Thymus (tissue), 11 donors: ENCODE data around the gene KLF11. TPM values are rescaled to one million over a fixed set of nuclear protein-coding genes. Genes with fewer than 3 reads are reported as not detected.
"Not testable (repeated sequence)": the region's sequence is repeated elsewhere in the genome, so short reads cannot be mapped to it uniquely, and the experiment has no call there.

Source experiments
- DNase-seq, 9 donors: peaks; one replicate each; pipeline ENCODE4 v3.0.0-alpha.2; 2013; ENCODE audit warnings: low spot score in 9 of 9, low read depth in 6 of 9, missing footprints in 1 of 9
- H3K27ac ChIP-seq, 2 donors: one replicate each; pipeline ENCODE4 v1.5.1; 2013; ENCODE audit warnings: control low read depth in 1 of 2, low read depth in 1 of 2, low read length in 1 of 2, mild to moderate bottlenecking in 1 of 2, moderate library complexity in 1 of 2
- H3K27me3 ChIP-seq, 2 donors: one replicate each; pipeline ENCODE4 v1.5.1; 2013; ENCODE audit warnings: low read length in 1 of 2; ENCODE audit not compliant: control insufficient read depth in 2 of 2, insufficient read depth in 1 of 2
- H3K36me3 ChIP-seq, 2 donors: one replicate each; pipeline ENCODE4 v1.5.1; 2013; ENCODE audit warnings: low read length in 1 of 2, mild to moderate bottlenecking in 1 of 2, moderate library complexity in 1 of 2; ENCODE audit not compliant: control insufficient read depth in 2 of 2, insufficient read depth in 2 of 2
- H3K4me1 ChIP-seq, 2 donors: one replicate each; pipeline ENCODE4 v1.5.1; 2013; ENCODE audit warnings: low read length in 2 of 2; ENCODE audit not compliant: control insufficient read depth in 2 of 2, insufficient read depth in 2 of 2
- H3K4me3 ChIP-seq, 2 donors: one replicate each; pipeline ENCODE4 v1.5.1; 2013; ENCODE audit warnings: low read length in 2 of 2, control low read depth in 1 of 2, mild to moderate bottlenecking in 1 of 2
- H3K9me3 ChIP-seq, 2 donors: one replicate each; pipeline ENCODE4 v1.5.1; 2013; ENCODE audit warnings: low read length in 1 of 2, mild to moderate bottlenecking in 1 of 2; ENCODE audit not compliant: control insufficient read depth in 2 of 2, insufficient read depth in 1 of 2
- WGBS: extraction: QIAGEN DNeasy Blood & Tissue Kit; methylation state at CpG from one replicate; pipeline ENCODE4 v1.1.7; 2013; 5-methylcytosine and 5-hydroxymethylcytosine counted together
- polyA plus RNA-seq: library from polyadenylated mRNA; stranded (reverse); fragments of 200-250 nt; gene quantifications from one replicate; pipeline ENCODE4 v1.2.3, GENCODE V29; 2013
- total RNA-seq: library from RNA; stranded (reverse); fragments of 120-200 nt; gene quantifications from one replicate; pipeline ENCODE4 v1.2.4, GENCODE V29; 2013
- donor health status: healthy.

Gene KLF11
- total and polyA plus RNA-seq, 2 donors: 2.4 to 5.4 TPM

DNA sequence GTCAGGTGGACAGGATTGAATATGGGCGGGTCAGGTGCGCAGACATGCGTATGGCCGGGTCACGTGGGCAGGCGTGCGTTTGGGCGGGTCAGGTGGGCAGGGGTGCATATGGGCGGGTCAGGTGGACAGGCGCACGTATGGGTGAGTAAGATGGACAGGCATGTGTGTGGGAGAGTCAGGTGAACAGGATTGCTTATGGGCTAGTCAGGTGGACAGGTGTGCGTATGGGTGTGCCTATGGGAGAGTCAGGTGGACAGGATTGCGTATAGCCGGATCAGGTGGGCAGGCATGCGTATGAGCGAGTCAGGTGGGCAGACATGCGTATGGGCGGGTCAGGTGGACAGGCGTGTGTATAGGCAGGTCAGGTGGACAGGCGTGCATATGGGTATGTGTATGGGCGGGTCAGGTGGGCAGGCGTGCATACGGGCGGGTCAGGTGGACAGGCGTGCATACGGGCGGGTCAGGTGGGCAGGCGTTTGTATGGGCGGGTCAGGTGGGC, 30.3 kb upstream of the KLF11 start:
- Histone ChIP-seq H3K27me3 (peaks cover 0 to 14% of the 10 kb centered on the region in 2 donors), H3K4me3 (no peak overlapping the region), H3K4me1 (no peaks in the 10 kb centered on the region), H3K27ac (no peak overlapping the region), H3K36me3 (no peaks in the 10 kb centered on the region), H3K9me3 (peaks cover 13 to 45% of the 10 kb centered on the region in 2 donors)
- WGBS: 96% methylated on average over 29 of the region's 29 CpGs
- no peak for DNase-seq

DNA sequence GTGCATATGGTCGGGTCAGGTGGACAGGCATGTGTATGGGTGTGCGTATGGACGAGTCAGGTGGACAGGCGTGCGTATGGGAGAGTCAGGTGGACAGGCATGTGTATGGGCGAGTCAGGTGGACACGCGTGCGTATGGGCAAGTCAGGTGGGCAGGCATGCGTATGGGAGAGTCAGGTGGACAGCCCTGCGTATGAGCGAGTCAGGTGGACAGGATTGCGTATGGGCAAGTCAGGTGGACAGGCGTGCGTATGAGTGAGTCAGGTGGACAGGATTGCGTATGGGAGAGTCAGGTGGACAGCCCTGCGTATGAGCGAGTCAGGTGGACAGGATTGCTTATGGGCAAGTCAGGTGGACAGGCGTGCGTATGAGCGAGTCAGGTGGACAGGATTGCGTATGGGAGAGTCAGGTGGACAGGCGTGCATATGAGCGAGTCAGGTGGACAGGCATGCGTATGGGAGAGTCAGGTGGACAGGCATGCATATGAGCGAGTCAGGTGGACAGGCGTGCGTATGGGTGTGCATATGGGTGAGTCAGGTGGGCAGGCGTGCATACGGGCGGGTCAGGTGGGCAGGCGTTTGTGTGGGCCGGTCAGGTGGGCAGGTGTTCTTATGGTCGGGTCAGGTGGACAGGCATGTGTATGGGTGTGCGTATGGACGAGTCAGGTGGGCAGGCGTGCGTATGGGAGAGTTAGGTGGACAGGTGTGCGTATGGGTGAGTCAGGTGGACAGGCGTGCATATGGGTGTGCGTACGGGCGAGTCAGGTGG, 29.5 kb upstream of the KLF11 start:
- not testable (repeated sequence) for H3K27ac ChIP-seq, H3K4me1 ChIP-seq, H3K4me3 ChIP-seq, DNase-seq, H3K36me3 ChIP-seq, H3K27me3 ChIP-seq
- 99% methylated on average over 43 of the region's 43 CpGs for WGBS
- H3K9me3 ChIP-seq: peaks cover 13 to 45% of the 10 kb centered on the region in 2 donors

DNA sequence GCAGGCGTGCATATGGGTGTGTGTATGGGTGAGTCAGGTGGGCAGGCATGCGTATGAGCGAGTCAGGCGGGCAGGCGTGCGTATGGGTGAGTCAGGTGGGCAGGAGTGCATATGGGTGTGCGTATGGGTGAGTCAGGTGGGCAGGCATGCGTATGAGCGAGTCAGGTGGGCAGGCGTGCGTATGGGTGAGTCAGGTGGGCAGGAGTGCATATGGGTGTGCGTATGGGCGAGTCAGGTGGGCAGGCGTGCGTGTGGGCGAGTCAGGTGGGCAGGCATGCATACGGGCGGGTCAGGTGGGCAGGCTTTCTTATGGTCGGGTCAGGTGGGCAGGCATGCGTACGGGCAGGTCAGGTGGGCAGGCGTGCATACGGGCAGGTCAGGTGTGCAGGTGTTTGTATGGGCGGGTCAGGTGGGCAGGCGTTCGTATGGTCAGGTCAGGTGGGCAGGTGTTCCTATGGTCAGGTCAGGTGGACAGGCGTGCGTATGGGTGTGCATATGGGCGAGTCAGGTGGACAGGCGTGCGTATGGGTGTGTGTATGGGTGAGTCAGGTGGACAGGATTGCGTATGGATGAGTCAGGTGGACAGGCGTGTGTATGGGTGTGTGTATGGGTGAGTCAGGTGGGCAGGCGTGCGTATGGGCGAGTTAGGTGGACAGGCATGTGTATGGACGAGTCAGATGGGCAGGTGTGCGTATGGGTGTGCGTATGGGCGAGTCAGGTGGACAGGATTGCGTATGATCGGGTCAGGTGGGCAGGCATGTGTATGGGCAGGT, 28.7 kb upstream of the KLF11 start:
- Histone ChIP-seq H3K4me3 (no peak overlapping the region), H3K4me1 (no peaks in the 10 kb centered on the region), H3K27me3 (peaks cover 0 to 4% of the 10 kb centered on the region in 2 donors), H3K9me3 (peaks cover 13 to 45% of the 10 kb centered on the region in 2 donors), H3K27ac (no peak overlapping the region), H3K36me3 (no peaks in the 10 kb centered on the region)
- 98% methylated on average over 42 of the region's 42 CpGs for WGBS
- DNase-seq: no peak

DNA sequence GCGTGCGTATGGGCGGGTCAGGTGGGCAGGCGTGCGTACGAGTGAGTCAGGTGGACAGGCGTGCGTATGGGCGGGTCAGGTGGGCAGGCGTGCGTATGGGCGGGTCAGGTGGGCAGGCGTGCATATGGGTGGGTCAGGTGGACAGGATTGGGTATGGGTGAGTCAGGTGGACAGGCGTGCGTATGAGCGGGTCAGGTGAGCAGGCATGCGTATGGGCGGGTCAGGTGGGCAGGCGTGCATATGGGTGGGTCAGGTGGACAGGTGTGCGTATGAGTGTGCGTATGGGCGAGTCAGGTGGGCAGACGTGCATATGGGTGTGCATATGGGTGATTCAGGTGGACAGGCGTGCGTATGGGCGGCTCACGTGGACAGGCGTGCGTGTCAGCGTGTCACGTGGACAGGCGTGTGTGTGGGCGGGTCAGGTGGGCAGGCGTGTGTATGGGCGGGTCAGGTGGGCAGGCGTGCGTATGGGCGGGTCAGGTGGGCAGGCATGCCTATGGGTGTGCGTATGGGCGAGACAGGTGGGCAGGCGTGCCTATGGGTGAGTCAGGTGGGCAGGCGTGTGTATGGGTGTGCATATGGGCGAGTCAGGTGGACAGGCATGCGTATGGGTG, 27.9 kb upstream of the KLF11 start:
- not testable (repeated sequence) for H3K27ac ChIP-seq, H3K27me3 ChIP-seq, H3K4me1 ChIP-seq, H3K4me3 ChIP-seq, DNase-seq, H3K36me3 ChIP-seq
- WGBS: 98% methylated on average over 44 of the region's 44 CpGs
- H3K9me3 ChIP-seq: peaks cover 13 to 45% of the 10 kb centered on the region in 2 donors

DNA sequence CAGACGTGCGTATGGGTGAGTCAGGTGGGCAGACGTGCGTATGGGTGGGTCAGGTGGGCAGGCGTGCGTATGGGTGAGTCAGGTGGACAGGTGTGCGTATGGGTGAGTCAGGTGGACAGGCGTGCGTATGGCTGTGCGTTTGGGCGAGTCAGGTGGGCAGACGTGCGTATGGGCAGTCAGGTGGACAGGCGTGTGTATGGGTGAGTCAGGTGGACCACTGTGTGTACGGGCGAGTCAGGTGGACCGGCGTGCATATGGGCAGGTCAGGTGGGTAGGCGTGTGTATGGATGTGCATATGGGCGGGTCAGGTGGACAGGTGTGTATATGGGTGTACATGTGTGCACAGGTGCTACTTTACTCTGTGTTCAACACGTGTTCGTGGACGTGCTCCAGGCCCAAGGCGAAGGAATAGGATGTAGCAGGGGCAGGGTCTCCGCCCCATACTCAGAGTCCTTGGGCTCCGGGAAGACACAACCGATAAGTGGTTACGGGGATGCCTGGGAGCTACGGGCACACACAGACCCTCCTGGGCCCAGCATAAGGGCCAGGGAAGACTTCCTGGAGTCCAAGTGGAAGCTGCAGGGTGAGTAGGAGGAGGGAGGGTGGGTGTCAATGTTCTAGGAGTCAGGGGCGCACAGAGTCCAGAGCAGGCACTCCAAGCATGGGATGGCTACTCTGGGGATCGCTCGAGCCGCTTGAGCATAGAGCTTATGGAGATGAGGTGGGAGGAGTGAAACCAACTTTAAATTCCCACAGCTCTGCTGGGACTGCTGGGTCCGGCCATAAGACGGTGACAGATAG, 27.1 kb upstream of the KLF11 start:
- no peaks in the 10 kb centered on the region for H3K4me1 ChIP-seq
- no peak overlapping the region for H3K27ac ChIP-seq
- H3K9me3 ChIP-seq: peaks cover 12 to 39% of the 10 kb centered on the region in 2 donors
- no peaks in the 10 kb centered on the region for H3K36me3 ChIP-seq
- H3K27me3 ChIP-seq: peaks cover 0 to 4% of the 10 kb centered on the region in 2 donors
- H3K4me3 ChIP-seq: no peak overlapping the region
- 97% methylated on average over 35 of the region's 35 CpGs for WGBS
- DNase-seq: no peak

DNA sequence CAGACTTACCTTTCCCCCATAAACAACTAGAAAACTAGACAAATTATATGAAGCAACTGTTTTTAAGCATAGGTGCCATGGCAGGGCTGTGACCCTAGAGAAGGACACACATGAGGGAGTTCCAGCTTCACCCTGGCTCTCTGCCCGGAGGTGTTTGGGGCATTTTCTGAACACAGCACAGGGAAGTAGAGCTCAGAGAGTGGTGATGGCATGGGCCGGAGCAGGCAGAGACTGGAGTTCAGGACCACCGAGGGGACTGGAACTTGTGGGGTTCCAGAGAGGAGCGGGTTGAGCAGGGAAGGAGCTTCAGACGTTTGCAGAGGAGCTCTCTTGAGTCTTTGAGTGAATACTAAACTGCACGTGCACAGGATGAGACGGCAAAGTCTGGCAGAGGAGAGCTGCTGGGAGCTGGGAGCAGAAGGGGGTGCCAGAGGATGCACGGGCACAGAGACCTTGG, 26.5 kb upstream of the KLF11 start:
- no peaks in the 10 kb centered on the region for H3K4me1 ChIP-seq
- no peak overlapping the region for H3K4me3 ChIP-seq
- no peak overlapping the region for H3K27ac ChIP-seq
- 94% methylated on average over 8 of the region's 8 CpGs for WGBS
- no peaks in the 10 kb centered on the region for H3K36me3 ChIP-seq
- peaks cover 9 to 33% of the 10 kb centered on the region in 2 donors for H3K9me3 ChIP-seq
- peaks cover 0 to 4% of the 10 kb centered on the region in 2 donors for H3K27me3 ChIP-seq
- no peak for DNase-seq

DNA sequence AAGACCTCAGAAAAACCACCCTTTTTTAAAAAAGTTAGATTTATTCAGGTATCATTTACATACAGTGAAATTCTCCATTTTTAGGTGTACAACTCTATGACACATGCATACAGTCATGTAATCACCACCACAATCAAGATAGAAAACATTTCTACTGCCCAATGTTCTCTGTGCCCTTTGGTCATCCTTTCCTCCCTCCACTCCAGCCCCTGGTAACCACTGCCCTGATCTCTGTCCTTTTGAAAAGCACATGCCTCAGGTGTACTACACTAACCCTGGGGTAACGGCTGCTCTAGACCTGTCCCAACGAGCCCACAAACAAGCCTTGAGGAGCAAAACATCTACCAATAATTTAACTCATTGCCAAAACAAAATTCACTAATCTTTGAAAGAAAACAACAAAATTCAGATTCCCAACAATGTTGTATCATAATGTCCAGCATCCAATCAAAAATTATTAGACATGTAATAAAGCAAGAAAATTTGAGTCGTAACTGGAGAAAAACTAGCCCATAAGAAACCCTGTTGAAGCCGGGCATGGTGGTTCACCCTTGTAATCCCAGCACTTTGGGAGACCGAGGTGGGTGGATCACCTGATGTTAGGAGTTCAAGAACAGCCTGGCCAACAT, 25.9 kb upstream of the KLF11 start:
- no peak for DNase-seq

DNA sequence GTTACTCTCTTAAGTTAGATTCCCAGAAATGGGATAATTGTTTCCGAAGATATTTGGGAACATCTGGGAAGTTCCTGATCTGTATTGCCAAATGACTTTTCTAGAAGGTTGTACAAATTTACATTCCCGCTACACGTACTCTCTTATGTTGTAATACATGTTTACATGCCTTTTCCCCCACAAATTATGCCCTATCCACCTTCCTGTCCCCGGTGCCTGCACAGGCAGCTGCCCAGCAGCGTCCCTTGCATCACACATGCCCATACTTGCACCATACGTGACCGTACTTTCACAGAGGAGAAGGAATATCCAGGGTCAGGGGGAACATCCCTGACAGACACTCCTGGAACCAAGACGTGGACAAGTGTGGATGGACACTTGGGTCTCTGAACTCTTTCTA, 24.2 kb upstream of the KLF11 start:
- DNase-seq: no peak
- no peak overlapping the region for H3K27ac ChIP-seq
- H3K36me3 ChIP-seq: no peaks in the 10 kb centered on the region
- H3K27me3 ChIP-seq: peaks cover 0 to 4% of the 10 kb centered on the region in 2 donors
- 88% methylated on average over 8 of the region's 8 CpGs for WGBS
- peaks cover 3 to 10% of the 10 kb centered on the region in 2 donors for H3K9me3 ChIP-seq
- no peak overlapping the region for H3K4me3 ChIP-seq
- H3K4me1 ChIP-seq: no peaks in the 10 kb centered on the region

More for the DNA sequence above, 25.9 kb upstream of the KLF11 start:
- Histone ChIP-seq H3K4me1 (no peaks in the 10 kb centered on the region), H3K4me3 (no peak overlapping the region), H3K27me3 (peaks cover 0 to 4% of the 10 kb centered on the region in 2 donors), H3K36me3 (no peaks in the 10 kb centered on the region), H3K27ac (no peak overlapping the region), H3K9me3 (peaks cover 9 to 27% of the 10 kb centered on the region in 2 donors)
- WGBS: 95% methylated on average over 5 of the region's 5 CpGs
